GOT3 (cell line): Measurements from ENCODE around the gene HLTF.
"Not testable (repeated sequence)": the region's sequence is repeated elsewhere in the genome, so short reads cannot be mapped to it uniquely, and the experiment has no call there.

ENCODE experiments used
- DNase-seq: peaks from one replicate; lab custom pipeline; 2025; ENCODE audit warnings: mixed read lengths; lab: John Stamatoyannopoulos, UW

HLTF gene

DNA sequence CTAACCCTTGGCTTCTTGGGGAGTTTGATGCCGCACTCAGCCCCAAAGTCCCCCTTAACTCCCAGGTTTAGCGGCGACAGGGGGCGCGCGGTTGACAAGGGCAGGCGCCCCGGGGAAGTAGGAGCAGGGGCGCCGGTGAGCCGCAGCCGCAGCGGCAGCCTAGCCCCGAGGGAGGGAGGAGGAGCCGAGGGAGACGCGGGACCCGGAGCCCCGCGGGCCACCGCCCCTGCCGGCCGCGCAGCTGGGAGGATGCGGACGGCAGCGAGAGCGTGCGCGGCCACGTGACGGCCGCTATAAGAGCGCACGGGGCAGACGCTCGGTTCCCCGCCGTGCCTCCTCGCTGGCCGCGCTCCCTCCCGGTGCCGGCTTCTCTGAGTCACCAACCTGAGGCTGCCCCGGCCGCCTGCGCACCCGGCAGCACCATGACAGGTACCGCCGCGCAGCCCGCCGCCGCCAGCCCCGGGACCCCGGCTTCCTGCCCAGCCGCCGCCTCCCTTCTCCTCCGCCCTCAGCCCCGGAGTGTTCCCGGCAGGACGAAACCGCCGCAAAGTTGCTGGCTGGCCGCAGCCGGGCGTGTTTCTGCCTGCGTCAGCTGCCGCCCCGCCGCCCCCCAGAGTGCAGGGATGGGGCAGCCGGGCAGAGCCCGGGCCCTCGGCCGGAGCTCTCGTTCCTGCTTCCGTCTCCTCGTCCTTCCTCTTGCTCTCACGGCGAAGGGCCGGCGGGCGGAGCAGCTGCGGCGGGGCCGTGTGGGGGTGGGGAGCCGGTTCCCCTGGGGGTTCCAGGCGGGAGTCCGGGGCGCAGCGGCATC lies 94.9 kb downstream of the HLTF start, which contains the start of gene GYG1:
Gene GYG1, plus strand, starts transcription at position 322 of the 808 bp plus-strand sequence. Its CDS starts 101 bp downstream, at position 423.
- DNase-seq, result peak; percentile 29

DNA sequence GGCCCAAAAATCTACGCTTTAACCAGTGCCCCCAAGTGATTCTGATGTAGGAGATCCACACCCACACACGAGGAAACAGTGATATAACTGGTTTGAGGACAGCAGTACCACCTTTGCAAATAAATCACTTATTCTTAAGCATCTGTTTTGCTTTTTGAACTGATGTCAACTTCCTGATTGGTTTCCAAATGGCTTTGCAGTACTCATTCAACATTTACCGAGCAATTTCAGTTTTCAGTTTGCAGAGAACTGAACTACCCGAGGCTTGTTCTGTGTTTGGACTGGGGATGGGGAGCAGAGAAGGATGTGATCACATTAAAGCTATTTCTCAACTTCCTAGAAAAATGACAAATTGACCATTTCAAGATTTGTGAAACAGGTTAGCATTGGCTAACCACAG lies 96.1 kb downstream of the HLTF start:
- no peak for DNase-seq

DNA sequence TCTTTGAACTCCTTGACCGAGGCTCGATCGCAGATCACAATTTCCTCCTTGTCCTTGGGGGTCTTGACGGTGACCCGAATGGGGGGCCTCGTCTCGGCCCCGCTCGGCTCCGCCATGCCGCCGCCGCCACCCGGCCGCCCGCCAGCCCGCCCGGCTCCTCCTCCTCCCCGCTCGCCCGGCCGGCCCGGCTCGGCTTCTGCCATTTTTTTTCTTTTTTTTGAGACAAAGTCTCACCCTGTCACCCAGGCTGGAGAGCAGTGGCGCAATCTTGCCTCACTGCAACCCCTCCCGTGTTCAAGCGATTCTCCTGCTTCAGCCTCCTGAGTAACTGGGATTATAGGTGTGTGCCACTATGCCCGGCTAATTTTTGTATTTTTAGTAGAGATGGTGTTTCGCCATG lies 98.8 kb downstream of the HLTF start:
- DNase-seq, result not testable (repeated sequence)

DNA sequence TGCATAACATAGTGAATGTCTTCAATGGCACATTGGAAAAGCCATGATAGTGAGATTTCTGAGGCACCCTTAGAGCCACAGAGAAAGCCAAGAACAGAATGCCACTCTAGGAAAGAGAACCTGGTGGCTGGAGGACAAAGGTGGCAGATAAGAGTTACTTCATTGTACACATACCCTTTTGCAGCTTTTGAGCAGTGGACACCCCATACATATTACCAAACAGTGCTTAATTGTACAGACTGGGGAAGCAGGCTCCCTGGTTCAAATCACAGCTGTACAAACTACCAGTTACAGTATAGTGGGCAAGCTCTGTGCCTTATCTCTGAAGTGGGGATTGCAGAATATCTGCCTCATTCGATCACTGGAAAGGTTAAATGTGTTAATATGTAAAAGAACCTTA lies 105.1 kb downstream of the HLTF start:
- DNase-seq, result no peak
